ENCODE measurements around the gene FADS1.

DNA sequence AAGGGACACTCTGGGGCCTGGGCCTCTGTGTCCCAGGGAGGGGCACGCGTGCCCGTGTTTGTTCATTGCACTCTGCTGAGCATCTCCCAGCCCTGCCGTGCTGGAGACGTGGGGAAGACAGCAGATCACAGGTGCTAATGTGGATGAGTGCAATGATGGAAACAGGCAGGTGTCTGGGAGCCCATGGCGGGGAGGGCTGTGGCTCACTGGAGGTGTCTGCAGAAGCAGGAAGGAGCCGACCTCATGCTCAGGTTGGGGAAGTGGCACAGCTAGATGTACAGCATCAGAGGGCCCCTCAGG lies 32.3 kb downstream of the FADS1 start:
- no peak for TF ChIP-seq POLR2A (IDR thresholded peaks at IDR 0.05; ENCODE audit: low read length)
- TF ChIP-seq GATA1 (IDR thresholded peaks at IDR 0.05; ENCODE audit: low read depth, low read length) = no peak

Data from erythroblast (primary cell).